GM21367 (cell line): ENCODE results near the gene GLI2.

ENCODE experiments used
- ATAC-seq: cut with Tn5 transposase; IDR thresholded peaks from one replicate; pipeline ENCODE4 v1.9.1; 2021; ENCODE audit not compliant: unreplicated experiment

GLI2 gene

GRCh38 chr2:120737340-120738101, 1.9 kb downstream of the GLI2 start:
- ATAC-seq = no peak

DNA sequence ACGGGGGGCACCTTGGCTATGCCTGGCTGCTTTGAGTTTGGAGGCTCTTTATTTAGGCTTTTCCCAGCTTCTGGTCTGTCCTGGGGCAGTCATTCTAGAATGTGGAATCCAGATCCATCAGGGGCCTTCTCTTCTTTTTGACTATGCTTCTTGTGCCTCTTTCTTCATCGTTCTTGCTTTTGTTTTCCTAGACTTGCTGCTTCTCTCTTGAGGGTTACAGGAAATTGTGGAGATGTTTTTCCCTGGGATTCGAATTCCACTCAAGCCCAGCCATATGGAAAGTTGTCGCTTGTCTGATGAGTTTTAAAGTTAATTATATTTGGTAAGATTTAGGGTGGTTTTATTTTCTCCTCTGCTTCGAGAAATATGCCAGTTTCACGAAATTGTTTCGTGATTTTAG, 2.4 kb downstream of the GLI2 start:
- no peak for ATAC-seq

GRCh38 chr2:120738786-120739437, 3.2 kb downstream of the GLI2 start:
- ATAC-seq = no peak

DNA sequence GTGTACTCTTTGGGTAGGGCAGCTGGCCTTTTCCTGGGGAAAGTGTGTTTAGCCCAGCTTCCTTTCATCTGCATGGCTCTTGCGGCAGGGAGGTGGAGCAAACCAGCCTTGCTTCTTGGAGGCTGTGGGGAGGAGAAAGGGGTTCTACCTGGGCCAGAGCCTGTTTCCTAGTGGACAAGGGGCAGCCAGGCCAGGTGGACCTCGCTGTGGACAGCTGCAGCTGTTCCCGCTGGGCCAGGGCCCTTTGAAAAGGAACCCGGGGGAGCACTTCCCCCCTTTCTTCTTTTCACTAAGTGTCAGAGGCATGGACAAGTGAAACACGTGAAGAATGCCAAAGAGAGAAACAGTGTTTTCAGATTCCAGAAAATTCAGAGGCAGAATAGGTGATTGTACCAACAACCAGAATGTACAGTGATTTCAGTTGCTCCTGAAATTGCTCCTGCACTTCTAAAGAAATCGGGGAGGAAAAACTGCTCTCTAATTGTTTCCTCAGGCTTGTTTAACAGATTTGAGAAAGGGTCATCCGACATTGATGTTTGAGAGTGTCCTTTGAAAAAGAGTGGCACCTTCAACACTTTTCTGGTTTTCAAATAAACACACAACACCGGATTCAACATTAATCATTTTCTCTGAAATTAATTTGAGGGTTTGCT, 3.9 kb downstream of the GLI2 start:
- no peak for ATAC-seq

DNA sequence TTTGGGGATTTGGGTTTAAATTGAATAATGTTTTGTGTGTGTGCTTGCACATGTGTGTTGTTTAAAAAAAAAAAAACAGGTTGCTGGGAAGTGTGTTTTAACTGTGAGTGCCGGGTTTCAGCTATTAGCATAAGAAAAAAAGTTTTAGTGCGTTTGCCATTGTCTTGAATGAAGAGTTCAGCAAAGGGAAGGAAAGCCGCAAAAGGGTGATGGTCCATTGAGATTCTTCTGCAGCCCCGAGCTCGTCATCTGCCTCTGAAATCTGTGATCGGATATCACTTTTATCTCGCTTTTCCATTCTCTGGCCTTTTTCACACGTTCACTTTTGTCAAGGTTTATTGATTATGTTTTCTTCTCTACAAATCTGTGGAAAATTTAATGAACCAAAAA, 4.7 kb downstream of the GLI2 start:
- ATAC-seq = no peak

DNA sequence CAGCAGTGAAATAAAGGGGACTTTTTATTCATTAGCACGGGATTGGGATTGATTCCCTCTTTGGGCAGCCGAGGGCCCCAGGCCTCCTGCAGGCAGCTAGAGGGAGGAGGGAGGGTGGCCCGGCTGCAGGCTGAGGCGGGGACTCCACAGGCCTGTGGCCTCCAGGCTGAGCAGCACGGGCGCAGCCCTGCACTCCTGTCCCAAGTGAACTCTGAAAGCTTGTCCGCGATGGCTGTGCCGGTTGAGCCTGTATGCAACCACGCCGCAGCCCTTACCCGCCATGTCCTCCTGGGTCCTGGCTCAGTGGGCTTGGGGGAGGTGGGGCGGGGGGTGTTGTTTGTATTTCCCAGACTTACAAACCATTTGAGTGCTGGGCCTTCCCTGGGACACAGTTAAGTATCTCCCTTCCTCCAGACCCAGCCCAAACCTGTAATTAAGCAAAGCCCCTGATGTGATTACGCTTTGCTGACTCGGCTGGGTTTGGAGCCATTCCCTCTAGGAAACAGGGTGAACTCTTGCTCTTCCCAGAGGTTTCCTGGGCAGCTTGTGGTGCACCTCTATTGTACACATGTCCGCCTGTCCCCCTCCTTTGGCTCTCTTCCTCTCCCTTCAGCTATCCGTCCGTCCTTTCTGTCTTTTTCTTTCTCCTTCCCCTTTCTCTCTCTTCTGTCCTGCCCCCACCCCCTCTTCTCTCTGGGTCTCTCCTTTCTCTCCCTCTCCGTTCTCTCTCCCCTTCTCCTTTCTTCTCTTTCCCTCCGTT, 5.3 kb downstream of the GLI2 start:
- no peak for ATAC-seq

- ATAC-seq = no peak
Observed at GRCh38 chr2:120741571-120742561, 6.2 kb downstream of the GLI2 start.

DNA sequence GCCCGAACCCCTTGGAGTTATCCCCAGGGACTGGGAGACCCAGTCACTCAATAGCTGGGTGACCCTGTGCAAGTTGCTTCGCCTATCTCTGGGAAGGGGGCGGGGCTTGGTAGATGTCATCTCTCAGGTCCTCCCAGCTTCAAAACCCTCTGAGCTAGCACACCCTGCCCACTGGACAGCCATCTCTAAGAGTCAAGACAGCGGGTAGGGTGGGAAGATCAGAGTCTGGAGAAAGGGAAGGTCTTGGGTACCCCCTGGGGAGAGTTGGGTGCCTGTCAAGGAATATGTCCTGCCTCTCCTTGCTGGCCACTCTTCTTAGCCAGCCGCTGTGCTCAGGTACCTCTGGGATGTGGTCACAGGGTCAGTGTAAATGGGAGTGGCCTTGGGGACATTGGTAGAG, 8.0 kb downstream of the GLI2 start:
- no peak for ATAC-seq

- no peak for ATAC-seq
Observed at GRCh38 chr2:120744817-120745216, 9.1 kb downstream of the GLI2 start.

DNA sequence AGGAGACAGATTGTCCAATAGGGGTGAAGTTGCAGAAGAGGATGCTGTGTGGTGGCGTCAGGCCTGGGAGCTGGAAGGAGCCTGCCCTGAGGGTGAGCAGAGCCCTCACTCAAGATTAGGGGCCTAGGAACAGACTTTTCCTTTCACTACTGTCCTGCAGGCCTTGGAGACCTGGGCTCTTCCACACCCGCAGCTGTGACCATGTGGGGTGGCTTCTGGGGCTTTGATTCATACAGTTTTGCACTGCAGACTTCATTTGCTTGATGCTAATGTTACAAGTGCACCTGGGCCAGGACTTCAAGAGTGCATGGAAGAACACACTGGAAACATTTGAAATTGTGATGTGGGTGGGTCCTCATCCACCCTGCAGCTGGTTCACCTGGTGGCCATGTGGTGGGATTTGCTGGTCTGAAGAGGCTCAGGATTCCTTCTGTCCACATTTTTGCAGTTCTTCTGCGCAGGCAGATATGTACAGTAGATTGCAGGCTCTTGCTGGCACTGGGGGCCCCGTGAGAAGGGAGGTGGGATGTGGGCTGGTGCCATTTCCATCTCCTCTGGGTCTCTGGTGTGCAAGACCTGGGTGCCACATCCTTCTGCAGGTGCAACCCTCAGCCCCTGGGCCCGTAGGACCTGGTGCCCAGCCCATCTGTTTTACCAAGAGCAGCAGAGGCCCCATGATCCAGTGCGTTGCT, 9.9 kb downstream of the GLI2 start:
- no peak for ATAC-seq

DNA sequence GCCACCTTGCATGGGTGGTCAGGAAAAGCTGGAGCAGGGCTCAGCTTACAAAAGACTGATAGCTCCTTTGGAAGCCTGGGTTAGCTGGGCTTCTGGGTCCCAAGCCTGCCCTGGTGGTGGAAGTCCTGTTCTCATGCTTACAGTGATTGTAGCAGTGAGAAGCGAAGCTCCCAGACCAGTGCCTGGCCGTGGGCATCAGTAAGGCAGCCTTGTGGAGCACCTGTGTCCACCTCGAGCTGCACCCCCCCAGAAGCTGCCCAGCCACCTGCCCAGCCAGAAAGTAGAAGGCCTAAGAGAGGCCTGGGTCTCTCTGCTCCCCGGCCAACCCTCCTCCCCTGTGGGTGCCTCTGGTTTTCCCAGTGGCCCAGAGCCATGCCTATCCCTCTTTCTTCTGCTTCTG, 10.5 kb downstream of the GLI2 start:
- ATAC-seq = no peak

DNA sequence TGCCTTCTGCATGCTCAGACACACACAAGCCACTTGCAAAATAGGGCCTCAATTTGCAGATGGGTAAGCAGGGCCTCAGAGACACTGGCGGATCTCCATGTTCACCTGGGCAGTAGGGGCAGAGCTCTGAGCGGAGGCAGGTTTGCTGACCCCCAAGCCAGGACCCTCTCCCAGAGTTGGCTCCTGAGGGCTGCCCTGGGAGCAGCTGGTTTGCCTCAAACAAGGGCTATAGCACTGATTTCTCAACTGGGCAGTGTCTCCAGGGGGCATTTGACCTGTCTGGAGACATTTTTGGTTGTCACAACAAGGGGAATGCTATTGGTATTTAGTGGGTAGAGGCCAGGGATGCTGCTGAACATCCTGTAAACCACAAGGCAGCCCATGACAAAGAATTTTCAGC, 11.6 kb downstream of the GLI2 start:
- no peak for ATAC-seq

- ATAC-seq = no peak
Observed at GRCh38 chr2:120747706-120748105, 12.0 kb downstream of the GLI2 start.

- ATAC-seq = no peak
Observed at GRCh38 chr2:120748310-120748709, 12.6 kb downstream of the GLI2 start.

GRCh38 chr2:120748741-120749140, 13.1 kb downstream of the GLI2 start:
- ATAC-seq = no peak

- ATAC-seq = no peak
Observed at GRCh38 chr2:120749506-120750431, 14.1 kb downstream of the GLI2 start.

GRCh38 chr2:120750488-120751210, 15.0 kb downstream of the GLI2 start:
- ATAC-seq = no peak

- no peak for ATAC-seq
Observed at GRCh38 chr2:120751553-120751952, 15.9 kb downstream of the GLI2 start.
